HG02763 (cell line): Measurements from ENCODE around the gene ANKRD55.
"Not testable (repeated sequence)": the region's sequence is repeated elsewhere in the genome, so short reads cannot be mapped to it uniquely, and the experiment has no call there.

ENCODE experiments used
- ATAC-seq: cut with Tn5 transposase; IDR thresholded peaks from one replicate; pipeline ENCODE4 v1.9.1; 2021; ENCODE audit warnings: mild to moderate bottlenecking, moderate library complexity; ENCODE audit not compliant: unreplicated experiment

ANKRD55 gene

GRCh38 chr5:56170557-56170956, 62.6 kb downstream of the ANKRD55 start:
- no peak for ATAC-seq

- ATAC-seq, result no peak
Observed at GRCh38 chr5:56169949-56170348, 63.2 kb downstream of the ANKRD55 start.

- no peak for ATAC-seq
Observed at GRCh38 chr5:56169281-56169680, 63.8 kb downstream of the ANKRD55 start.

- no peak for ATAC-seq
Observed at GRCh38 chr5:56168066-56168478, 65.1 kb downstream of the ANKRD55 start.

GRCh38 chr5:56167519-56167918, 65.6 kb downstream of the ANKRD55 start:
- no peak for ATAC-seq

- ATAC-seq, result no peak
Observed at GRCh38 chr5:56166671-56167385, 66.3 kb downstream of the ANKRD55 start.

- ATAC-seq, result no peak
Observed at GRCh38 chr5:56164376-56164775, 68.8 kb downstream of the ANKRD55 start.

- ATAC-seq, result no peak
Observed at GRCh38 chr5:56161927-56162326, 71.2 kb downstream of the ANKRD55 start.

- no peak for ATAC-seq
Observed at GRCh38 chr5:56161439-56161823, 71.7 kb downstream of the ANKRD55 start.

- no peak for ATAC-seq
Observed at GRCh38 chr5:56160723-56161438, 72.2 kb downstream of the ANKRD55 start.

- ATAC-seq, result no peak
Observed at GRCh38 chr5:56159521-56159947, 73.6 kb downstream of the ANKRD55 start.

- ATAC-seq, result no peak
Observed at GRCh38 chr5:56158331-56158960, 74.7 kb downstream of the ANKRD55 start.

- not testable (repeated sequence) for ATAC-seq
Observed at GRCh38 chr5:56157191-56157621, 75.9 kb downstream of the ANKRD55 start.

GRCh38 chr5:56156585-56157190, 76.4 kb downstream of the ANKRD55 start:
- peak; percentile 55 for ATAC-seq

- ATAC-seq, result no peak
Observed at GRCh38 chr5:56155992-56156584, 77.0 kb downstream of the ANKRD55 start.

GRCh38 chr5:56154732-56155484, 78.2 kb downstream of the ANKRD55 start:
- no peak for ATAC-seq

GRCh38 chr5:56152437-56152836, 80.7 kb downstream of the ANKRD55 start:
- no peak for ATAC-seq

GRCh38 chr5:56150756-56151155, 82.4 kb downstream of the ANKRD55 start:
- ATAC-seq, result not testable (repeated sequence)

- ATAC-seq, result peak; percentile 94
Observed at GRCh38 chr5:56148453-56148971, 84.6 kb downstream of the ANKRD55 start.

- no peak for ATAC-seq
Observed at GRCh38 chr5:56147659-56148230, 85.4 kb downstream of the ANKRD55 start.
